COLO668 (cell line): ENCODE data around the gene SULT4A1.

ENCODE experiments used
- DNase-seq: peaks from one replicate; lab custom pipeline; 2025; ENCODE audit not compliant: unreplicated experiment; lab: John Stamatoyannopoulos, UW

The SULT4A1 gene

GRCh38 chr22:43812149-43812842 lies 50.0 kb downstream of the SULT4A1 start, which contains the start of gene EFCAB6:
TSS of gene EFCAB6 (minus strand) at chr22:43812305. CDS start at chr22:43782318, 29,987 bp downstream.
- DNase-seq = peak; percentile 95

- DNase-seq = peak; percentile 35
Observed at GRCh38 chr22:43811777-43812148, 50.5 kb downstream of the SULT4A1 start.

- DNase-seq = no peak
Observed at GRCh38 chr22:43802897-43803495, 59.3 kb downstream of the SULT4A1 start.

GRCh38 chr22:43800970-43801369 lies 61.3 kb downstream of the SULT4A1 start:
- no peak for DNase-seq

GRCh38 chr22:43798492-43798891 lies 63.8 kb downstream of the SULT4A1 start:
- no peak for DNase-seq

- peak; percentile 15 for DNase-seq
Observed at GRCh38 chr22:43796567-43796966, 65.7 kb downstream of the SULT4A1 start.

GRCh38 chr22:43795320-43795719 lies 67.0 kb downstream of the SULT4A1 start:
- DNase-seq = no peak

- DNase-seq = no peak
Observed at GRCh38 chr22:43792905-43793304, 69.4 kb downstream of the SULT4A1 start.

GRCh38 chr22:43789452-43789851 lies 72.9 kb downstream of the SULT4A1 start:
- DNase-seq = no peak

- no peak for DNase-seq
Observed at GRCh38 chr22:43783777-43784176, 78.5 kb downstream of the SULT4A1 start.

GRCh38 chr22:43782448-43782847 lies 79.9 kb downstream of the SULT4A1 start:
- DNase-seq = no peak

- DNase-seq = no peak
Observed at GRCh38 chr22:43777286-43777685, 85.0 kb downstream of the SULT4A1 start.

- DNase-seq = no peak
Observed at GRCh38 chr22:43776081-43776670, 86.1 kb downstream of the SULT4A1 start.
